HG02588 (cell line): ENCODE data around the gene CXCL17.
A peak's percentile ranks its signal among the peaks of the same experiment; 100 is the strongest.

ENCODE experiments used
- ATAC-seq: cut with Tn5 transposase; IDR thresholded peaks from one replicate; pipeline ENCODE4 v1.9.1; 2021; ENCODE audit warnings: mild to moderate bottlenecking, moderate library complexity; ENCODE audit not compliant: unreplicated experiment

CXCL17 gene

GRCh38 chr19:42401365-42402303 lies 41.1 kb downstream of the CXCL17 start:
- no peak for ATAC-seq

- ATAC-seq, result no peak
These were observed 42.3 kb downstream of the CXCL17 start for GRCh38 chr19:42400404-42400803.

- ATAC-seq, result no peak
These were observed 45.2 kb downstream of the CXCL17 start for GRCh38 chr19:42397263-42398166.

- ATAC-seq, result peak; percentile 97
These were observed 46.1 kb downstream of the CXCL17 start for GRCh38 chr19:42396381-42397262.

GRCh38 chr19:42394751-42395150 lies 48.0 kb downstream of the CXCL17 start:
- no peak for ATAC-seq

- ATAC-seq, result no peak
These were observed 50.6 kb downstream of the CXCL17 start for GRCh38 chr19:42392165-42392564.

GRCh38 chr19:42389899-42390298 lies 52.8 kb downstream of the CXCL17 start, which contains the start of gene CNFN:
Gene CNFN (minus strand): TSS chr19:42390297. CDS start chr19:42389037, 1,260 bp downstream.
- ATAC-seq, result no peak

- no peak for ATAC-seq
These were observed 53.8 kb downstream of the CXCL17 start for GRCh38 chr19:42388851-42389489.

- ATAC-seq, result no peak
These were observed 55.6 kb downstream of the CXCL17 start for GRCh38 chr19:42386974-42387707.

- ATAC-seq, result no peak
These were observed 62.6 kb downstream of the CXCL17 start for GRCh38 chr19:42380155-42380554.
